GM12872 (cell line): ENCODE results near the gene ARSI.

ENCODE experiments used
- TF ChIP-seq, protein P1 (sequence below): IDR thresholded peaks from 3 replicates; pipeline ENCODE4 v1.5.1; 2011; ENCODE audit warnings: low read depth, mild to moderate bottlenecking, low read length, moderate library complexity; ENCODE audit not compliant: insufficient read depth

ARSI gene

DNA sequence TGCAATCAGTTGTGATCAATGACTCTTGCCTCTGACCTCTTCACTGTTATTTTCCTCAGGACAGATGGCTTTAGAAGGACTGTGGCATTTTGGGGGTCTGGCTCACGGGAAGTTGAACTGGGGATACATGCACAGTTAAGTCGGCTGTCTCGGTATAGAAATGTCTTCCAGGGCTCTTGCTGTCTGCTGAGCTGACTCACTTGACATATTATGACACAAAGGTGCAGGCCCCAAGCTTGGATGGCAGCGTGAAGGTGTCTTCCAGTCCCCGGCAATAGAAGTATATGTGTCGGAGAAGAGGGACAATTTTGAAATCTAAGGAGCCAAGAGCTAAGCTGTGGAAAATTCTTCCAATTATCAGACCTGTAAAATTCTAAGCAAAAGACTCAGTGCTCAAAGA lies 9.8 kb upstream of the ARSI start:
- TF ChIP-seq, protein P1, sequence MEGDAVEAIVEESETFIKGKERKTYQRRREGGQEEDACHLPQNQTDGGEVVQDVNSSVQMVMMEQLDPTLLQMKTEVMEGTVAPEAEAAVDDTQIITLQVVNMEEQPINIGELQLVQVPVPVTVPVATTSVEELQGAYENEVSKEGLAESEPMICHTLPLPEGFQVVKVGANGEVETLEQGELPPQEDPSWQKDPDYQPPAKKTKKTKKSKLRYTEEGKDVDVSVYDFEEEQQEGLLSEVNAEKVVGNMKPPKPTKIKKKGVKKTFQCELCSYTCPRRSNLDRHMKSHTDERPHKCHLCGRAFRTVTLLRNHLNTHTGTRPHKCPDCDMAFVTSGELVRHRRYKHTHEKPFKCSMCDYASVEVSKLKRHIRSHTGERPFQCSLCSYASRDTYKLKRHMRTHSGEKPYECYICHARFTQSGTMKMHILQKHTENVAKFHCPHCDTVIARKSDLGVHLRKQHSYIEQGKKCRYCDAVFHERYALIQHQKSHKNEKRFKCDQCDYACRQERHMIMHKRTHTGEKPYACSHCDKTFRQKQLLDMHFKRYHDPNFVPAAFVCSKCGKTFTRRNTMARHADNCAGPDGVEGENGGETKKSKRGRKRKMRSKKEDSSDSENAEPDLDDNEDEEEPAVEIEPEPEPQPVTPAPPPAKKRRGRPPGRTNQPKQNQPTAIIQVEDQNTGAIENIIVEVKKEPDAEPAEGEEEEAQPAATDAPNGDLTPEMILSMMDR, result no peak

GRCh38 chr5:150311015-150311692 lies 8.4 kb upstream of the ARSI start:
- TF ChIP-seq, protein P1, result no peak

DNA sequence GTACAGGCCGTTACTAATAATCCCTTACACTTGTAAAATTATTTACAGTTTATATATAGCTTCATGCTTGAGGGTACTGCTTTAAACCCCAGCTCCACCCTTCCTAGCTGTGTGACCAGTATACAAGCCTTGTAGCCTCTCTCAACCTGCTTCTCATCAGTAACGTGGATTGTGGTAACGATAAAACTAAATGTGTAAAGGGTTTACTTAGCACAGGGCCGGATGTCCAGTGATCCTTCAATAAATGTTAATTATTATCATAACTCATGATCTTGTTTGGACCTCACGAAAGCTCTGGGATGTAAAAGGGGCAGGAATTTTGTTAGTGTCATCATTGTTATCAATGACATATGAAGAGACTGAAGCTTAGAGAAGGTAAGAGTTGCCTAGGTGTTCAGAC lies 7.5 kb upstream of the ARSI start:
- TF ChIP-seq, protein P1, result no peak

DNA sequence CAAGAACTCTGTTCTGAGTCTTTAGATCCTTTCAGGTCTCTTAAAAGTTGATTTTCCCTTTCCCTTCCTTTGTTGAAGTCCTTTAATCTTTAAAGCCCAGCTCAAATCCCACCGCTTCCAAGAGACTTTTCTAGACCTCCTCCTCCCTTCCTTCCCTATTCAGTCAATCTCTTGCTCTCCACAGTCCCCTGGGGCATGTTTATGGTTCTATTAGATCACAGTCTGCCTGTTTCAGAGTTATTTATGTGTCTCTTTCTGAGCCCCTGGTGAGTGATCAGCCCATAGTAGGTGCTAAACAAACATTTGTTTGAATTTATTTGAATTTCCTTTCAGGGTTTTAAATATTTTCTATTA lies 7.2 kb upstream of the ARSI start:
- TF ChIP-seq, protein P1, result no peak

- TF ChIP-seq, protein P1, result no peak
These were observed 6.6 kb upstream of the ARSI start for GRCh38 chr5:150309101-150309885.

DNA sequence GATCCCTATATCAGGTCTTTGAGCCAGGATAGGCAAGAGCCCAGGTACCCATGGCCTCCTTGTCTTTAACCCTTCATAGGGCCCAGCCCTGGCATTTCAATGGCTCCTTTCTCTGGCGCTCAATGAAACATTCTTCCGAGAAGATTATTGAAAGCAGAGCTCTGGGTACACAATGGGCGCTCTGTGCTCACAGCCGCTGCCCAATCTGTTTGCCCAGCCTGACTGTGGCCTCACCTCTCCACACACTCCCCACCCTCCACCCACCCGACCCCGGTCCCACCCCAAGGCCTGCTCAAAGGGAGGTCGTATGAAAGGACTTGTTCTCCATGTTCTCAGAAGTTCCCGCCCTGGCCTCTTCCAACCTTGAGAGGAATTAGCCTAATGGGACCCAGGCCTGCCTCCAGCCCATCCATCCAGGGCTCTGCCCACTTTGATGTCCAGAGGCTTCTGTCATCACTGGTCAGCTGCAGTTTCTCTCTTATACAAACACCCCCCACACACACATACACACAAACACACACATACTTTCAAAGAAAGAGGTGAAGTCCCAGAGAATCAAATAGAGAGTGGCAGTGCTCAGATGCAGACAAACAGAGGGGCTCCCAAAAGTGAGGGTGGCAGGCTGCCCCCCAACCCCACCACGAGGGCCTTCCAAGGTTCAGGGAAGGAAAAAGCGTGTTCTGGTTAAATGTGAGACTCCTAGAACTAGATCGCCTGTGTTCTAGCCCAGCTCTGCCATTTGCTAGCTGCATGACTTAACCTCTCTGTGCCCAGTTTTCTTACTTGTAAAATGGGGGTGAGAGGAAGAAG lies 5.1 kb upstream of the ARSI start:
- TF ChIP-seq, protein P1, result no peak

DNA sequence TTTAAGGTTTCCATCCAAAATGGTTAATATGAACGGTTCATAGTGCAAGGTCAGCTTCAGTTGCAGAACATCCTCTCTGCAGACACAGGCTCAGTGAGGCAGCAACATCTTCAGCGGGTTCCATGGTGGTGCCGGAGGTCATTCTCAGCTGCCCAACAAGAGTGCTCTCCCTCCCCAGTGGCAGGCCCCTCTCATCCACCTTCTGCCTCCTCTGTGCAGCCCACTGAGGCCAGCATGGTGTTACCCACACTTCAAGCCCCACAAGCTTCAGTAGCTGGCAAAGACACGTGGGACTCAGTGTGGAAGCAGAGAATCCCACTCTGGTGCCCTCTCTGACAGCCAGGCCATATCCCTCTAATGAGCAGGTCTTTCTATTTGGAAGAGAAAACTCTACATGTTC lies 4.1 kb upstream of the ARSI start:
- TF ChIP-seq, protein P1, result no peak
